Measurements from ENCODE around the gene DTX3L.

- TF ChIP-seq ELF4 (IDR thresholded peaks at IDR 0.05) (no peak), NFRKB (IDR thresholded peaks at IDR 0.05) (no peak), SP1 (IDR thresholded peaks at IDR 0.05) (no peak), FOXK2 (IDR thresholded peaks at IDR 0.05) (no peak), L3MBTL2 (conservative IDR thresholded peaks at IDR 0.05) (no peak), LEF1 (IDR thresholded peaks at IDR 0.05; ENCODE audit: borderline replicate concordance) (no peak), PKNOX1 (IDR thresholded peaks at IDR 0.05) (no peak)
Measured at GRCh38 chr3:122568755-122569154, 4.6 kb downstream of the DTX3L start.
